Esophagus (tissue), 2 donors: Measurements from ENCODE around the gene FAM83G. TPM values are rescaled to one million over a fixed set of nuclear protein-coding genes. Genes with fewer than 3 reads are reported as not detected.
"Not testable (repeated sequence)": the region's sequence is repeated elsewhere in the genome, so short reads cannot be mapped to it uniquely, and the experiment has no call there.

Source experiments
- H3K27ac ChIP-seq, 2 donors: one replicate each; pipeline ENCODE4 v1.5.1; 2013; ENCODE audit warnings: low read depth in 2 of 2, mild to moderate bottlenecking in 2 of 2, inconsistent platforms in 1 of 2, low read length in 1 of 2, moderate library complexity in 1 of 2
- H3K27me3 ChIP-seq, 2 donors: one replicate each; pipeline ENCODE4 v1.6.1; 2013; ENCODE audit warnings: low read length in 2 of 2, control low read depth in 1 of 2, mild to moderate bottlenecking in 1 of 2; ENCODE audit not compliant: insufficient read depth in 2 of 2, control insufficient read depth in 1 of 2
- H3K36me3 ChIP-seq, 2 donors: one replicate each; pipeline ENCODE4 v1.6.1; 2013; ENCODE audit warnings: low read length in 1 of 2; ENCODE audit not compliant: control insufficient read depth in 2 of 2, insufficient read depth in 2 of 2
- H3K4me1 ChIP-seq, 2 donors: one replicate each; pipeline ENCODE4 v1.6.1; 2013; ENCODE audit warnings: low read length in 1 of 2; ENCODE audit not compliant: control insufficient read depth in 2 of 2, insufficient read depth in 2 of 2
- H3K4me3 ChIP-seq, 2 donors: one replicate each; pipeline ENCODE4 v1.5.1; 2013; ENCODE audit warnings: low read length in 2 of 2, mild to moderate bottlenecking in 2 of 2, low read depth in 1 of 2, moderate library complexity in 1 of 2
- H3K9me3 ChIP-seq, 2 donors: one replicate each; pipeline ENCODE4 v1.6.1; 2013; ENCODE audit warnings: mild to moderate bottlenecking in 2 of 2, low read depth in 1 of 2, low read length in 1 of 2, moderate library complexity in 1 of 2; ENCODE audit not compliant: control insufficient read depth in 2 of 2, insufficient read depth in 1 of 2
- WGBS, 2 donors: extraction: QIAGEN DNeasy Blood & Tissue Kit; methylation state at CpG; one replicate each; pipeline ENCODE4 v1.1.7; 2013; 5-methylcytosine and 5-hydroxymethylcytosine counted together
- polyA plus RNA-seq, 2 donors: library from polyadenylated mRNA; stranded (reverse); fragments of 200-250 nt; gene quantifications; one replicate each; pipeline ENCODE4 v1.2.3, GENCODE V29; 2013
- donor health status: healthy with polysubstance abuse.
- donor health status: Bipolar disorder and iron deficiency.

The FAM83G gene, protein sequence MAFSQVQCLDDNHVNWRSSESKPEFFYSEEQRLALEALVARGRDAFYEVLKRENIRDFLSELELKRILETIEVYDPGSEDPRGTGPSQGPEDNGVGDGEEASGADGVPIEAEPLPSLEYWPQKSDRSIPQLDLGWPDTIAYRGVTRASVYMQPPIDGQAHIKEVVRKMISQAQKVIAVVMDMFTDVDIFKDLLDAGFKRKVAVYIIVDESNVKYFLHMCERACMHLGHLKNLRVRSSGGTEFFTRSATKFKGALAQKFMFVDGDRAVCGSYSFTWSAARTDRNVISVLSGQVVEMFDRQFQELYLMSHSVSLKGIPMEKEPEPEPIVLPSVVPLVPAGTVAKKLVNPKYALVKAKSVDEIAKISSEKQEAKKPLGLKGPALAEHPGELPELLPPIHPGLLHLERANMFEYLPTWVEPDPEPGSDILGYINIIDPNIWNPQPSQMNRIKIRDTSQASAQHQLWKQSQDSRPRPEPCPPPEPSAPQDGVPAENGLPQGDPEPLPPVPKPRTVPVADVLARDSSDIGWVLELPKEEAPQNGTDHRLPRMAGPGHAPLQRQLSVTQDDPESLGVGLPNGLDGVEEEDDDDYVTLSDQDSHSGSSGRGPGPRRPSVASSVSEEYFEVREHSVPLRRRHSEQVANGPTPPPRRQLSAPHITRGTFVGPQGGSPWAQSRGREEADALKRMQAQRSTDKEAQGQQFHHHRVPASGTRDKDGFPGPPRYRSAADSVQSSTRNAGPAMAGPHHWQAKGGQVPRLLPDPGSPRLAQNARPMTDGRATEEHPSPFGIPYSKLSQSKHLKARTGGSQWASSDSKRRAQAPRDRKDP
- 10 to 100 TPM; 33.2 to 37.1 TPM for polyA plus RNA-seq

DNA sequence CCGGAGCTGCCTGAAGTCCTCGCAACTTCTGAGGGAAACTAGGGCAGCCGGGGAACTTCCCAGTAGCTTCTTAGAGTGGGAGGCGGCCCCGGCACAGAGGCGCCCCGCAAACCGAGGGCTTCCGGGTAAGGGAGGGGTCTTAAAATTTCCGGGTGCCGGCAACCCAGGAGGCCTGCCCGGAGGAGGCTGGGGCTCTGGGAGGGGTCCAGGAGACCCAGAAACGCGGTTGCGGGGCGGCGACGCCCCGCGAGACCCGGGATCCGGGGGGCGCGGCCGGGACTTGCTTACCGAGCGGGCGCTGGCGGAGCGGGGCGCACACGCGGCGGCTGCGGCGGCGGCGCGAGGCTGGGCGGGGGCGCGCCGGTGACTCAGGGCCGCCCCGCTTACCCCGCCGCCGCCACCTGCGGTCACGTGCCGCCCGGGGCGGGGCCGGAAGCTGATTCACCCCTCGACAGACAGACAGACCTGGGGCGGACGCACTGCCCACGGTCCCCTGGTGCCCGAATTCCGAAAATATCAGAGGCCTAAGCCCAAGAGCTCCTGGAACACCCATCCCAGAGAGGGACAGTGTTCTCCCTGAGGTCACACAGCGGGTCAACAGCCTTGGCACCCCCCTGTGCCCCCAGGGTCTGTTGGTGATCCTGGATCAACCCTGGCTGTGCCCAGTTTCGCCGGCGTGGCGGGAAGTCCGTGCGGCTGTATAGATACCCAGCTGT, at the start of gene FAM83G:
FAM83G (minus strand) TSS at position 344 of the 716 bp plus-strand sequence. CDS start 723 bp downstream, outside the sequence.
- no peaks in the 10 kb centered on the region for H3K9me3 ChIP-seq
- H3K27me3 ChIP-seq = no peaks in the 10 kb centered on the region
- H3K4me3 ChIP-seq = peak within 1 kb of the TSS; percentile 66 to 75
- peaks cover 7% of the 10 kb centered on the region in 2 donors for H3K36me3 ChIP-seq
- H3K4me1 ChIP-seq = peaks cover 0 to 27% of the 10 kb centered on the region in 2 donors
- peak within 1 kb of the TSS; percentile 93 to 98 for H3K27ac ChIP-seq
- WGBS, 2 donors = 4 to 7% methylated on average over 59 to 67 of the region's 67 CpGs

DNA sequence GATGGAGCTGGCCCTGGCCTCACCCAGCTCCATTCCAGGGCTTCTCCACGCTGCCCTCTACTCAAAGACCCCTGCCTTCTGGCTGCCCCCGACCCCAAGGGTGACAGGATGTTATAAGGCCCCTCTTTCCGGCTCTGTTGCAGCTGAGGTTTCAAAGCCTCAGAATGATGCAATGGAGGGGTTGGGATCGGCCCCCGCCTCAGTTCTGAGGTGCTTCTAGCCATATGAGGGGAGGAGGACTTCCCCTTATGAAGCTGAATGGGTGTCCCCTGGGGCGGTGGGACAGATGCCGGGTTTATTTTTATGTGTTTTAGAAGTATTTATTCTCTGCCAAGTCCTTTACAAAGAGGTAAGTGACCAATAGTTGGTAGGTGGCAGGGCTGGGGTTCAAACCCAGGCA, 44.3 kb upstream of the FAM83G start:
- not testable (repeated sequence) for H3K4me3 ChIP-seq, H3K27ac ChIP-seq, H3K36me3 ChIP-seq, H3K9me3 ChIP-seq, H3K4me1 ChIP-seq, H3K27me3 ChIP-seq
- WGBS, 2 donors = 60 to 77% methylated on average over 1 to 4 of the region's 7 CpGs

DNA sequence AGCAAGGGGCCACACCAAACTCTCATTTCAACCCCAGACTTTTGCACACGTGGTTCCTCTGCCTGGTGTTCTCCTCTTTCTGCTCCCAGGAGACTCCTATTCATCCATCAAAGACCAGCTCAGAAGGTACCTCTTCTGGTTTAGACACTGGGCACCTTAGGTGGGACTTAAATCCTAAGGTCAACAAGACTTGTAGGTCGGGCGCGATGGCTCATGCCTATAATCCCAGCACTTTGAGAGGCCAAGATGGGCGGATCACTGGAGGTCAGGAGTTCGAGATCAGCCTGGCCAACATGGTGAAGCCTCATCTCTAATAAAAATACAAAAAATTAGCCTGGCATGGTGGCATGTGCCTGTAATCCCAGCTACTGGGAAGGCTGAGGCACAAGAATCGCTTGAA, 42.9 kb upstream of the FAM83G start:
- H3K9me3 ChIP-seq, H3K27me3 ChIP-seq, H3K4me1 ChIP-seq, H3K36me3 ChIP-seq, H3K27ac ChIP-seq, H3K4me3 ChIP-seq: not testable (repeated sequence)
- 73 to 86% methylated on average over 5 of the region's 7 CpGs for WGBS, 2 donors

DNA sequence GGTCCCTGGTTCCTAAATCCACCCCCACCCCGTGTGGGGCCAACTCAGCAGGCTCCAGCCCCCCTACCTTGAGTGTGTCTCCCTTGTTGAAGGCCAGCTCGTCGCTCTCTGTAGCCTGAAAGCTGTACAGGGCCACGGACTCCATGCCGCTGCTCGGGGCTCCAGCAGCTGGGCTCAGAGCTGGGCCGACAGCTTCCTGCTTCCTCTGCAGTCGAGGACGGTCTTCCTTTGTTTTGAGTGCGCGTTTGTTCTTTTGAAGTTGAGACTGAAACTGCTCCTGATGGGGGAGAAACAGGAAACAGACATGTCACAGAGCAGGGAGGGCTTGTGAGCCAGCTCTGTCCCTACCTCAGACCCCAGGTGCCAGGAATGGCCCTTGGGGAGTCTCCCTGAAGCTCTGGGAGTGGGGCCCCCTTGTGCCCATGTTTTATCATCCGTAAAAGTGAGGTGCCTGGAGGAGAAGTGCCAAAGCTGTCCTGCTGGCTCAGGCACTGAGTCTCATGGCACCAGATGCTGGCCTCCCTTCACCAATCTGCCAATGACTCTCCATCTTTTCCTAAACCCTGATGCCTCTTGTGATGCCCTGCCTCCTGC, 42.3 kb upstream of the FAM83G start, which contains the start of gene GRAP:
GRAP (minus strand) TSS at position 176 of the 594 bp plus-strand sequence; CDS start at position 145, 31 bp downstream.
- WGBS, 2 donors = no CpG with 5 or more reads among the region's 12 CpGs
- H3K27me3 ChIP-seq, H3K9me3 ChIP-seq, H3K36me3 ChIP-seq, H3K4me1 ChIP-seq, H3K27ac ChIP-seq, H3K4me3 ChIP-seq: not testable (repeated sequence)

DNA sequence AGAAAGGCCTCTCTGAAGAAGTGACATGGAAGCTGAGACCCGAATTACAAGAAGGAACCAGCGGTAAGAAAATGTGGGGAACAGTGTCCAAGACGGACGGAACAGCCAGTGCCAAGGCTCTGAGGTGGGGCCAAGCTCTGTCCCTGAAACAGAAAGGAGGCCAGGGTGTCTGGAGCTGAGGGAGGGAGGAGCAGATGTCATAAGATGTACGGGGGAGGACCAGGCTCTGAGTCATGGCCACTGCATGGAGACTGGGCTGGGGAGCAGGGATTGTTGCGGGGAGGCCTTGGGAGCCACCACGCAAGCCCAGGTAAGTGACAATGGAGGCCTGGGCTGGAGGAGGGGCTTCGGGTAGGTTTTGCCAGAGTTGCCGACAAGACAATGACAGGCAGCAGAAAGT, 40.1 kb upstream of the FAM83G start:
- not testable (repeated sequence) for H3K27me3 ChIP-seq, H3K36me3 ChIP-seq, H3K4me3 ChIP-seq, H3K4me1 ChIP-seq, H3K27ac ChIP-seq, H3K9me3 ChIP-seq
- WGBS, 2 donors = no CpG with 5 or more reads among the region's 9 CpGs

DNA sequence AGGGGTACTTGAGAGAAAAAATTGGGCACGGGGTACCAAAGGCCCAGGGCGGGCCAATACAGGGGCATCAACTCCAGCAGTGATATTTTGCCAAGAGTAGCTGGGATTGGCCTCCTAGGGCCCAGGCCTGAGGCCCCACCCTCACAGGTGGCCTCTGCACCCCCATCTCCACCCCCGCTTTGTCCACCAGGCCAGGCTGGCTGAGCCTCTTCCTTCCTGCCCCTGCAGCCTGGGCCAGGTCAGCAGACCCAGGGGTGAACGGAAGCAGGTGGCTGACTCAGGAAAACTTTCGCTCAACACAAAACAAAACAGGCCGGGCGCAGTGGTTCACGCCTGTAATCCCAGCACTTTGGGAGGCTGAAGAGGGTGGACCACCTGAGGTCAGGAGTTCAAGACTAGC, 38.5 kb upstream of the FAM83G start:
- H3K9me3 ChIP-seq, H3K36me3 ChIP-seq, H3K27ac ChIP-seq, H3K4me3 ChIP-seq, H3K4me1 ChIP-seq, H3K27me3 ChIP-seq: not testable (repeated sequence)
- WGBS, 2 donors = no CpG with 5 or more reads among the region's 8 CpGs

DNA sequence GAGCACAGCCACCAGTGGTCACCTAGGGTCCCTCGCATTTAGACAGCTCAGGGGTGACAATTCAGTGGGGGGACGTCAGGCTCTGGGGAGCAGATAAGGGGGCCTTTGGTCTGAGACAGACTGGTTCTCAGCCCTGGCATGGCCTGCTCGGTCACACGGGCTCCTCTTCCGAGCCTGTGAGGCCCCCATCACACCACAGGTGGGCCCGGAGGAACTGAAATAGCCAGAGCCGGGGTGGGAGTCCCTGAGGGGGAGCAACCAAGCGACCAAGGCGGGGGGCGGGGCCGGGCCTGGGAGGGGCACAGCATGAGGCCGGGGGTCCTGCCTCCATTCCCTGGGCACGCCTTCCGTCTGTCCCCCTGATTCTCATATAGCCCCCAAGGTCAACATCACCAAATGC, 37.8 kb upstream of the FAM83G start:
- not testable (repeated sequence) for H3K9me3 ChIP-seq, H3K27me3 ChIP-seq, H3K4me3 ChIP-seq, H3K4me1 ChIP-seq, H3K36me3 ChIP-seq, H3K27ac ChIP-seq
- no CpG with 5 or more reads among the region's 14 CpGs for WGBS, 2 donors

DNA sequence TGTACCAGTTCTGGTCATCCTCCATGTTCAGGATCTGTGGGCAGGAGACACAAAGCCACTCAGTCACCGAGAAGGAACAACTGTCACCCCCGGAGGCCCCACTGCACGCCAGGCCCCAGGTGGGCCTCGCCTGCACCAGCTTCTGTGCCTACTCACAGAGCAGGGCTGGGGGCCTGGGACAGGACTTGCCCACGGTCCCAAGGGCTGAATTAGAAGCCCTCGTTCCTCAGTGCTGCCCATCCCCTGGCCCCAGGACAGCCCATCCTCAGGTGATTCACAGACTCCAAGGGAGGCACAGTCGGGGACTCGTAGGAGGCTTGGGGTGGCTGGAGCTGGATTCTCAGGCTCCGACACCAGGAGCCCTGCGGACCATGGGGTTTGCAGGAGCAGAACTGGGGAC, 37.3 kb upstream of the FAM83G start:
- H3K4me3 ChIP-seq, H3K4me1 ChIP-seq, H3K36me3 ChIP-seq, H3K9me3 ChIP-seq, H3K27ac ChIP-seq, H3K27me3 ChIP-seq: not testable (repeated sequence)
- WGBS, 2 donors = 80 to 92% methylated on average over 3 to 4 of the region's 10 CpGs

DNA sequence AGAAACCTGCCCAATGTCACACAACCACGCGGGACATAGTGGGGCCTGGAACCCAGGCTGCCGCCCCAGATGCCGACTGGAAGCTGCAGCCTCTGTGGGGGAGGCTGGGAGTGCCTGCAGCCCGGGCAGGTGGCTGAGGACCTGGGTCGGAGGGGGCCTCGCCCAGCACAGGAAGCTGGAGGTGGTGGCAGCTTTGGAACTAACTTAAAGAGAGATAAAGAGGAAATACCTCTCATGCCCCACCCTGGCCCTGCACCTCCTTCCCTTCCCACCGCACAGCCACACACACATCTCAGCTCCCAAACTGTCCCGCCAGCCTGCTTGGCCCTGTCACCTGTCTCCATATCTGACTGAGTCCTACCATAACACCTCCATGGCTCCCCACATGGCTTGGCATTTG, 35.8 kb upstream of the FAM83G start:
- H3K4me3 ChIP-seq, H3K36me3 ChIP-seq, H3K27ac ChIP-seq, H3K9me3 ChIP-seq, H3K4me1 ChIP-seq, H3K27me3 ChIP-seq: not testable (repeated sequence)
- WGBS, 2 donors = no CpG with 5 or more reads among the region's 9 CpGs
